ENCODE data around the gene MMAA.

MMAA gene

GRCh38 chr4:145660064-145660463 is 40.9 kb downstream of the MMAA start:
- H3K9me3 ChIP-seq (ENCODE audit: severe bottlenecking) = no peaks in the 10 kb centered on the region
- no peaks in the 10 kb centered on the region for H3K36me3 ChIP-seq (ENCODE audit: low read depth)
- TF ChIP-seq, protein P1, sequence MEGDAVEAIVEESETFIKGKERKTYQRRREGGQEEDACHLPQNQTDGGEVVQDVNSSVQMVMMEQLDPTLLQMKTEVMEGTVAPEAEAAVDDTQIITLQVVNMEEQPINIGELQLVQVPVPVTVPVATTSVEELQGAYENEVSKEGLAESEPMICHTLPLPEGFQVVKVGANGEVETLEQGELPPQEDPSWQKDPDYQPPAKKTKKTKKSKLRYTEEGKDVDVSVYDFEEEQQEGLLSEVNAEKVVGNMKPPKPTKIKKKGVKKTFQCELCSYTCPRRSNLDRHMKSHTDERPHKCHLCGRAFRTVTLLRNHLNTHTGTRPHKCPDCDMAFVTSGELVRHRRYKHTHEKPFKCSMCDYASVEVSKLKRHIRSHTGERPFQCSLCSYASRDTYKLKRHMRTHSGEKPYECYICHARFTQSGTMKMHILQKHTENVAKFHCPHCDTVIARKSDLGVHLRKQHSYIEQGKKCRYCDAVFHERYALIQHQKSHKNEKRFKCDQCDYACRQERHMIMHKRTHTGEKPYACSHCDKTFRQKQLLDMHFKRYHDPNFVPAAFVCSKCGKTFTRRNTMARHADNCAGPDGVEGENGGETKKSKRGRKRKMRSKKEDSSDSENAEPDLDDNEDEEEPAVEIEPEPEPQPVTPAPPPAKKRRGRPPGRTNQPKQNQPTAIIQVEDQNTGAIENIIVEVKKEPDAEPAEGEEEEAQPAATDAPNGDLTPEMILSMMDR (IDR thresholded peaks at IDR 0.05; ENCODE audit: poor library complexity, severe bottlenecking) = no peak
- H3K27ac ChIP-seq (ENCODE audit: poor library complexity, severe bottlenecking) = no peak overlapping the region
- no peaks in the 10 kb centered on the region for H3K4me1 ChIP-seq (ENCODE audit: insufficient read depth, poor library complexity, severe bottlenecking)
- no peaks in the 10 kb centered on the region for H3K27me3 ChIP-seq (ENCODE audit: insufficient read depth, poor library complexity, severe bottlenecking)
- DNase-seq (ENCODE audit: low spot score) (no peak), ATAC-seq (ENCODE audit: low read depth) (no peak)
- H3K4me3 ChIP-seq (ENCODE audit: severe bottlenecking) = no peak overlapping the region

GRCh38 chr4:145663194-145663593 is 44.0 kb downstream of the MMAA start:
- DNase-seq (ENCODE audit: low spot score) (no peak), ATAC-seq (ENCODE audit: low read depth) (no peak)
- TF ChIP-seq, protein P1 (IDR thresholded peaks at IDR 0.05; ENCODE audit: poor library complexity, severe bottlenecking) = no peak
- Histone ChIP-seq H3K27ac (ENCODE audit: poor library complexity, severe bottlenecking) (no peak overlapping the region), H3K27me3 (ENCODE audit: insufficient read depth, poor library complexity, severe bottlenecking) (no peaks in the 10 kb centered on the region), H3K36me3 (ENCODE audit: low read depth) (no peaks in the 10 kb centered on the region), H3K4me1 (ENCODE audit: insufficient read depth, poor library complexity, severe bottlenecking) (no peaks in the 10 kb centered on the region), H3K4me3 (ENCODE audit: severe bottlenecking) (no peak overlapping the region), H3K9me3 (ENCODE audit: severe bottlenecking) (no peaks in the 10 kb centered on the region)

DNA sequence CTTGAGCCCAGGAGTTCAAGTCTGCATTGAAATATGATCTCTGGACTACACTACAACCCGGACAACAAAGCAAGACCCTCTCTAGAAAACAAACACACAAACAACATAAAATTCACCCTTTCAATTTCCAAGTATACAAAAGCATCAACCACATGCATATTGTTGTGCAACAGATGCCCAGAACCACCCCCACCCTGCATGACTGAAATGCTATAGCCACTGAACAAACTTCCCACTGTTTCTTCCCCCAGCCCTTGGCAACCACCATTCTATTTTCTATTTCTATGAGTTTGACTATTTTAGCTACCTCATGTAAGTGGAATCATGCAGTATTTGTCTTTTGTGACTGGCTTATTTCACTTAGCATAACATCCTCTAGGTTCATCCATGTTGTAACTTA is 46.6 kb downstream of the MMAA start:
- TF ChIP-seq, protein P1 (IDR thresholded peaks at IDR 0.05; ENCODE audit: poor library complexity, severe bottlenecking) = no peak
- Histone ChIP-seq H3K27me3 (ENCODE audit: insufficient read depth, poor library complexity, severe bottlenecking) (no peaks in the 10 kb centered on the region), H3K9me3 (ENCODE audit: severe bottlenecking) (no peaks in the 10 kb centered on the region), H3K36me3 (ENCODE audit: low read depth) (no peaks in the 10 kb centered on the region), H3K4me3 (ENCODE audit: severe bottlenecking) (no peak overlapping the region), H3K4me1 (ENCODE audit: insufficient read depth, poor library complexity, severe bottlenecking) (no peaks in the 10 kb centered on the region), H3K27ac (ENCODE audit: poor library complexity, severe bottlenecking) (no peak overlapping the region)
- no peak for ATAC-seq (ENCODE audit: low read depth)
- DNase-seq (ENCODE audit: low spot score) = no peak

DNA sequence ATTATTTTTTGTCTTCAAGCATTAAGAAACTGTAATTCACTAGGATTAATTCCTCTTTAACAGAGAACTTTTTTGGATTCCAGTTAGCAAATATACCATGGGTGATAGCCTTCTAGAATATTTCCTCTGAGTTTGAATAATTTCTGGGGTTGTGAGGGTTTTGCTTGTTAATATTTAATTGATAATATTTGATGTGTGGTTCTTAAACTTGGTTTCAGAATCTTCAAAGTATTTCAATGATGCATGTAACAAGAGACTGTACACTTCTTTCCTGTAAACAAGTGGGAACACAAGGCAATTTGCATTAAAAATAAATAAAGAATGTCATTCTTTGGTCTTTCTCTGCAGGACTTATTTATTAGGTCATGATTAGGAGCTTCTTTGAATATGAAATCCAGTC is 51.2 kb downstream of the MMAA start:
- TF ChIP-seq, protein P1 (IDR thresholded peaks at IDR 0.05; ENCODE audit: poor library complexity, severe bottlenecking) = no peak
- Histone ChIP-seq H3K36me3 (ENCODE audit: low read depth) (no peaks in the 10 kb centered on the region), H3K4me1 (ENCODE audit: insufficient read depth, poor library complexity, severe bottlenecking) (no peaks in the 10 kb centered on the region), H3K27me3 (ENCODE audit: insufficient read depth, poor library complexity, severe bottlenecking) (no peaks in the 10 kb centered on the region), H3K27ac (ENCODE audit: poor library complexity, severe bottlenecking) (no peak overlapping the region), H3K4me3 (ENCODE audit: severe bottlenecking) (no peak overlapping the region), H3K9me3 (ENCODE audit: severe bottlenecking) (no peaks in the 10 kb centered on the region)
- DNase-seq (ENCODE audit: low spot score) (no peak), ATAC-seq (ENCODE audit: low read depth) (no peak)

GRCh38 chr4:145679520-145679919 is 60.3 kb downstream of the MMAA start:
- peak; percentile 92 for ATAC-seq (ENCODE audit: low read depth)
- Histone ChIP-seq H3K4me3 (ENCODE audit: severe bottlenecking) (no peak overlapping the region), H3K4me1 (ENCODE audit: insufficient read depth, poor library complexity, severe bottlenecking) (peaks cover 5% of the 10 kb centered on the region), H3K9me3 (ENCODE audit: severe bottlenecking) (no peaks in the 10 kb centered on the region), H3K36me3 (ENCODE audit: low read depth) (no peaks in the 10 kb centered on the region), H3K27me3 (ENCODE audit: insufficient read depth, poor library complexity, severe bottlenecking) (no peaks in the 10 kb centered on the region), H3K27ac (ENCODE audit: poor library complexity, severe bottlenecking) (no peak overlapping the region)
- no peak for DNase-seq (ENCODE audit: low spot score)
- TF ChIP-seq, protein P1 (IDR thresholded peaks at IDR 0.05; ENCODE audit: poor library complexity, severe bottlenecking) = no peak

Measured in RWPE2 (cell line).